ACHN (cell line): ENCODE measurements around the gene SUN1.
A peak's percentile ranks its signal among the peaks of the same experiment; 100 is the strongest.
"Not testable (repeated sequence)": the region's sequence is repeated elsewhere in the genome, so short reads cannot be mapped to it uniquely, and the experiment has no call there.

Experiments
- DNase-seq: peaks from one replicate; pipeline ENCODE4 v3.0.0-alpha.2; 2015
- in situ Hi-C: cut with HindIII; loops from 2 replicates; pipeline ENCODE4 v1.10.0; 2017; ENCODE audit warnings: low sequenced_read_pairs, low pct_ligation_motif_present, low pct_unique_long_range_greater_than_20kb

The SUN1 gene, protein sequence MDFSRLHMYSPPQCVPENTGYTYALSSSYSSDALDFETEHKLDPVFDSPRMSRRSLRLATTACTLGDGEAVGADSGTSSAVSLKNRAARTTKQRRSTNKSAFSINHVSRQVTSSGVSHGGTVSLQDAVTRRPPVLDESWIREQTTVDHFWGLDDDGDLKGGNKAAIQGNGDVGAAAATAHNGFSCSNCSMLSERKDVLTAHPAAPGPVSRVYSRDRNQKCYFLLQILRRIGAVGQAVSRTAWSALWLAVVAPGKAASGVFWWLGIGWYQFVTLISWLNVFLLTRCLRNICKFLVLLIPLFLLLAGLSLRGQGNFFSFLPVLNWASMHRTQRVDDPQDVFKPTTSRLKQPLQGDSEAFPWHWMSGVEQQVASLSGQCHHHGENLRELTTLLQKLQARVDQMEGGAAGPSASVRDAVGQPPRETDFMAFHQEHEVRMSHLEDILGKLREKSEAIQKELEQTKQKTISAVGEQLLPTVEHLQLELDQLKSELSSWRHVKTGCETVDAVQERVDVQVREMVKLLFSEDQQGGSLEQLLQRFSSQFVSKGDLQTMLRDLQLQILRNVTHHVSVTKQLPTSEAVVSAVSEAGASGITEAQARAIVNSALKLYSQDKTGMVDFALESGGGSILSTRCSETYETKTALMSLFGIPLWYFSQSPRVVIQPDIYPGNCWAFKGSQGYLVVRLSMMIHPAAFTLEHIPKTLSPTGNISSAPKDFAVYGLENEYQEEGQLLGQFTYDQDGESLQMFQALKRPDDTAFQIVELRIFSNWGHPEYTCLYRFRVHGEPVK

DNA sequence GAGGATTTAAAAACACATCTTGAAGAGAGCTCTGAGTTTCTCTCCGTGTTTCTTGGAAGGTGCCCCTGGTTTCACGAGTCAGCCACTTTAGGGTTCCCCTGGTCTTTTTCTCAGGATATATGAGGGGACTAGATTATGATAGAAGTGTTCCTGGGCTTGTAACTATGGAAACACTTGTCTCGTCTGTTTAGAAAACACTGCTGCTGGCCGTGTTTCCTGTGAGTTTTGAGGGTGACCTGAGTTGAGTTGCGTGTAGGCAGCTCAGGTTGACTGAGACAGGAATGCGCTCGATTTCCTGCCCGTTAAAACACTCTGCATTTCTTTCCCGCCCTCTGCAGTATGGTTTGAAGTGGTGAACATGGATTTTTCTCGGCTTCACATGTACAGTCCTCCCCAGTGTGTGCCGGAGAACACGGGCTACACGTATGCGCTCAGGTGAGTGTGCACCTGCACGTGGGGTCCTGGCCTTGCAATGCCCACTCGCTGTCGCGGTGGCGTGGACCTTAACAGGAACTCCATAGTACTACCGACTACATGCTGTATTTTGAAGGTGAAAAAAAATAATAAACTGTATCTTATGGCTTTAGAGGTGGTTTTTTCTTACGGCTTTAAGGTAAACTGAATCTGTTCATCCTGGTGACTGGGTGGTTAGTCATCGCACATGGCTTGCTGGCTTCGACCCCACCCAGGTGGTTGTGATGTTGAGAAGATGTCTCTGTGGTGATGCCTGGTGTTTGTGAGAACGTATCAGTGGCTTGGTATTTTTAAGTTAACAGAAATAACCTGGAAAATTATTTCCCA lies at the start of gene SUN1:
Gene SUN1 (plus strand): TSS at position 310 of the 801 bp plus-strand sequence. CDS start 49 bp downstream, at position 359.
- in situ Hi-C loops = no loop called here
- peak; percentile 72 for DNase-seq

DNA sequence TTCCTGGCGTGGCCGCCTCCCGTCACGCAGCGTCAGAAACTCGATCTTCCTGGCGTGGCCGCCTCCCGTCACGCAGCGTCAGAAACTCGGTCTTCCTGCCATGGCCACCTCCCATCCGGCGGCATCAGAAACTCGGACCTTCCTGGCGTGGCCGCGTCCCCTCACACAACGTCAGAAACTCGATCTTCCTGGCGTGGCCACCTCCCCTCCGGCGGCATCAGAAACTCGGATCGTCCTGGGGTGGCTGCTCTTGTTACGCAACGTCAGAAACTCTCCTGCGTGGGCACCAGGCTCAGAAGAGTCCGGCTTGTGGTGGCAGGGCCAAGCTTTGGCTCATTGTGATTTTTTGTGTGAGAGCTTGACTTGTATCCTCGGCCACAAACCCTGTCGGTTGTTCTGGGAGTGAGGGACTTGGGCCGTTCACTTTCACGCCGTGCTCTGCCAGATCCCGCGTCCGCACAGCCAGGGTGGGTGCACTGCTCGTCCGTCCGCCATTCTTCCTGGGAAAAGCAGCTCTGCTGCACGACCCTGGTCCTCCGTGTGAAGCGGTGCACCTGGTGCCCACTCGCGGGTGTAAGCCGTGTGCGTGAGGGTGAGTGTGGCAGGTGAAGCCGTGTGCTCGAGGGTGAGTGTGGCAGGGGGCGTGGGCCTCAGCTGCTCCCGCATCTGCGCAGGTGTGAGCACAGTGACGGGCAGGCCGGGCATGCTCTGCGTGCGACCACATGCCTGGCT lies 49.4 kb upstream of the SUN1 start:
- in situ Hi-C loops = loop anchor here (25.0 kb wide), 1 partner anchor 179 kb away; the partner anchor contains the start of gene ADAP1
- no peak for DNase-seq

- DNase-seq = no peak
- in situ Hi-C loops = loop anchor here (25.0 kb wide), 1 partner anchor 178 kb away; the partner anchor contains the start of gene ADAP1
Observed at GRCh38 chr7:783556-784490, 48.5 kb upstream of the SUN1 start.

DNA sequence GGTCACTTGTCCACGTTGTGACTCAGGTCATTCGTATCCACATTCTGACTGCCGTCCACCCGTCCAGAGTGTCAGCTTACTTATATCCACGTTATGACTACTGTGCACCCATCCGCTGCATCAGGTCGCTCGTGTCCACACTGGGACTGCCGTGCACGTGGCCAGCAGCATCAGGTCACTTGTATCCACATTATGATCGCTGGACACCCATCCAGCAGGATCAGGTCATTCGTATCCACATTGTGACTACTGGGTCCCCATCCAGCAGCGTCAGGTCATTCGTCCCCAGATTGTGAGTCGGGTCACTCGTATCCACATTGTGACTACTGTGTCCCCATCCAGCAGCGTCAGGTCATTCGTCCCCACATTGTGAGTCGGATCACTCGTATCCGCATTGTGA lies 47.3 kb upstream of the SUN1 start:
- DNase-seq = no peak
- in situ Hi-C loops = loop anchor here (25.0 kb wide), 1 partner anchor 177 kb away; the partner anchor contains the start of gene ADAP1

GRCh38 chr7:785416-785815 lies 46.9 kb upstream of the SUN1 start:
- in situ Hi-C loops = loop anchor here (25.0 kb wide), 1 partner anchor 177 kb away; the partner anchor contains the start of gene ADAP1
- no peak for DNase-seq

DNA sequence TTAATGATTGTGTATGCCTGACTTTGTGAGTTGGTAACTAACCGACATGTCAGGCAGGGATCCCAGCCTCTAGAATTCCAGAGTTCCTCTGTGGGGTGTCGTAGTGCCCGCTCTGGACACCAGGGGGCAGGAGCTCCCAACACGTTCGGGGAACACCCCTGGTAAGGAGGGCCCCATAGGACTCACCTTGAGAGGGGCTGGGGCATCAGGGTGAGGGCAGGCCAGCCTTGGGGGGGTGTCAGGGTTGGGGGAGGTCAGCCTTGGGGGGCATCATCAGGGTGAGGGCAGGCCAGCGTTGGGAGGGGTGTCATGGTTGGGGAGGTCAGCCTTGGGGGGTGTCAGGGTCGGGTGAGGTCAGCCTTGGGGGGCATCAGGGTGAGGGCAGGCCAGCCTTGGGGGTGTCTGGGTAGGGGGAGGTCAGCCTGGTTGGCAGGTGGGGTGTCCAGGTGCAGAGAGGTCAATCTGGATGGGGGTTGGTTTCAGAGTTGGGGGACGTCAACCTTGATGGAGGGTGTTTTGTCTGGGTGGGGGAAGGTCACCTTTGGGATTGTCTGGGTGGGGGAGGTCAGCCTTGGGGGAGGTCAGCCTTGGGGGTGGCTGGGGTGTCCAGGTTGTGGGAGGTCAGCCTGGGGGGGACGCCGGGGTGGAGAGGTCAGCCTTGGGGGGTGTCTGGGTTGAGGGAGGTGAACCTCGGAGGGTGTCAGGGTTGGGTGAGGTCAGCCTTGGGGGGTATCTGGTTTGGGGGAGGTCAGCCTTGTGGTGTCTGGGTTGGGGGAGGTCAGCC lies 45.6 kb upstream of the SUN1 start:
- in situ Hi-C loops = loop anchor here (25.0 kb wide), 1 partner anchor 176 kb away; the partner anchor contains the start of gene ADAP1
- DNase-seq = peak; percentile 82

GRCh38 chr7:787332-788240 lies 44.7 kb upstream of the SUN1 start:
- in situ Hi-C loops = loop anchor here (25.0 kb wide), 1 partner anchor 175 kb away; the partner anchor contains the start of gene ADAP1
- DNase-seq = no peak

DNA sequence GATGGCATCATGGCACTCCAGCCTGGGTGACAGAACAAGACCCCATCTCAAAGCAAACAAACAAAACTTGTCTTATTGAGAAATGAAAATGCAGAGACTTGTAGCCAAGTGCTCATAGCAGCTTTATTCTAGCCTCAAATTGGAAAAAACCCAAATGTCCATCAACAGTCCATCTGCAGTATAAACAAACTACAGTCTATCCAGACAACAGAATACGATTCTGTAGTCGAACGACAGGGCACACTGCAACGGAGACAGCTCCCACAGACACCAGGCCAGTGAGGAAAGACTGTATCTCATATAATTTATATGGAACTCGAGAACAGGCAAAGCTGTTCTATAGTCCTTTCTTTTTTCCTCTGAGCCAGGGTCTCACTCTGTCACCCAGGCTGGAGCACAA lies 40.8 kb upstream of the SUN1 start:
- no peak for DNase-seq
- in situ Hi-C loops = loop anchor here (25.0 kb wide), 1 partner anchor 171 kb away; the partner anchor contains the start of gene ADAP1

- DNase-seq = no peak
- in situ Hi-C loops = loop anchor here (25.0 kb wide), 1 partner anchor 168 kb away; the partner anchor contains the start of gene ADAP1
Observed at GRCh38 chr7:794207-794606, 38.1 kb upstream of the SUN1 start.

GRCh38 chr7:794671-795329 lies 37.5 kb upstream of the SUN1 start:
- in situ Hi-C loops = loop anchor here (25.0 kb wide), 1 partner anchor 168 kb away; the partner anchor contains the start of gene ADAP1

GRCh38 chr7:796434-797169 lies 35.7 kb upstream of the SUN1 start:
- not testable (repeated sequence) for DNase-seq
- in situ Hi-C loops = loop anchor here (25.0 kb wide), 1 partner anchor 166 kb away; the partner anchor contains the start of gene ADAP1

More at GRCh38 chr7:794671-795329, 37.5 kb upstream of the SUN1 start:
- no peak for DNase-seq

DNA sequence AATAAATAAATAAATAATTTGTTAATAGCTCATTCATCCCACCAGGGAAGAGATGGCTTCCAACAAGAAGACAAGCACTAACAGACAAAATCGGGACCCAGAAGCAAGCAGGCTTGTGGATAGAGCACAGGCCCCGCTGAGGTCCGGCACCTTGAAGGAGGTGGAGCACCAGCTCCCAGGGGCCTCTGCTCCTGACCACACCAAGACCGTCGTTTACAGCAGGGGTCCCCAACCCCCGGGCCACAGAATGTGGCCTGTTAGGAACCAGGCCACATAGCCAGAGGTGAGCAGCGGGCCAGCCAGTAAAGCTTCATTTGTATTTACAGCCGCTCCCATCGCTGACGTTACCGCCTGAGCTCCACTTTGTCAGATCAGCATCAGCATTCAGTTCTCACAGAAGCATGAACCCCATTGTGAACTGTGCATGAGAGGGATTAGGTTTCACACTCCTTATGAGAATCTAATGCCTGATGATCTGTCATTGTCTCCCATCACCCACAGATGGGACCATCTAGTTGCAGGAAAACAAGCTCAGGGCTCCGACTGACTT lies 33.3 kb upstream of the SUN1 start:
- in situ Hi-C loops = loop anchor here (25.0 kb wide), 1 partner anchor 163 kb away; the partner anchor contains the start of gene ADAP1
- no peak for DNase-seq

- in situ Hi-C loops = no loop called here
- no peak for DNase-seq
Observed at GRCh38 chr7:800692-801091, 31.6 kb upstream of the SUN1 start.
